ENCODE measurements around the gene PI4KA. TPM values are rescaled to one million over a fixed set of nuclear protein-coding genes. Genes with fewer than 3 reads are reported as not detected.

The PI4KA gene
- total RNA-seq, 1 experiment from 2014 or later = 65.8 TPM

GRCh38 chr22:20818471-20818870, 40.1 kb downstream of the PI4KA start:
- H3K9me3 Mint-ChIP-seq = no peaks in the 10 kb centered on the region
- Histone ChIP-seq H4K5ac (ENCODE audit: insufficient read length, low read depth, low read length) (no peak overlapping the region), H2AK5ac (ENCODE audit: insufficient read length, low read length) (no peak overlapping the region), H2BK12ac (ENCODE audit: insufficient read length, low read depth, low read length) (no peak overlapping the region), H4K20me1 (ENCODE audit: control insufficient read depth, insufficient read depth, insufficient read length) (no peaks in the 10 kb centered on the region), H4K8ac (replicated peaks; ENCODE audit: insufficient read length, low read depth, low read length) (no peak overlapping the region), H3K79me2 (ENCODE audit: insufficient read depth, low read length) (no peaks in the 10 kb centered on the region), H3K4me2 (ENCODE audit: insufficient read depth, insufficient read length, low read length) (no peak overlapping the region), H2BK5ac (ENCODE audit: insufficient read length, low read length) (no peak overlapping the region), H2BK15ac (ENCODE audit: low read depth, low read length) (no peak overlapping the region), H3K14ac (ENCODE audit: insufficient read depth, low read length) (no peak overlapping the region), H3K9me3 (ENCODE audit: control insufficient read depth, low read depth, low read length) (no peaks in the 10 kb centered on the region), H3K4ac (ENCODE audit: low read depth, low read length) (no peak overlapping the region), H3K23ac (ENCODE audit: insufficient read length, low read depth, low read length) (no peak overlapping the region), H2BK120ac (ENCODE audit: low read depth, low read length, poor library complexity, severe bottlenecking) (no peak overlapping the region), H2BK20ac (ENCODE audit: low read depth, low read length, poor library complexity, severe bottlenecking) (no peak overlapping the region), H3K4me1 (ENCODE audit: insufficient read depth, low read length) (no peaks in the 10 kb centered on the region), H3K9ac (ENCODE audit: extremely low read depth, insufficient read length, low read length) (no peak overlapping the region), H4K91ac (ENCODE audit: insufficient read length, low read depth, low read length) (no peak overlapping the region), H3K56ac (ENCODE audit: insufficient read length, low read depth, low read length) (no peak overlapping the region), H3K27ac (ENCODE audit: insufficient read length, low read depth, low read length) (no peak overlapping the region), H3K18ac (ENCODE audit: insufficient read length, low read depth, low read length) (no peak overlapping the region), H3K27me3 (ENCODE audit: insufficient read depth, low read length) (no peaks in the 10 kb centered on the region), H2AFZ (ENCODE audit: low read length) (no peak overlapping the region), H3K23me2 (ENCODE audit: insufficient read length, low read depth, low read length, poor library complexity, severe bottlenecking) (no peaks in the 10 kb centered on the region), H3K79me1 (ENCODE audit: insufficient read depth, low read depth, low read length, poor library complexity, severe bottlenecking) (no peaks in the 10 kb centered on the region), H3T11ph (ENCODE audit: low read length) (no peak overlapping the region)
- no CpG with 5 or more reads among the region's 3 CpGs for WGBS (ENCODE audit: extremely low coverage, insufficient read length, low lambda C conversion rate)
- no peak for TF ChIP-seq CTCF (conservative IDR thresholded peaks at IDR 0.05)
- peak overlapping the region in 1 of 3 experiments; percentile 44; a peak in 2 of 7 replicates for H3K27ac Mint-ChIP-seq
- H3K27me3 Mint-ChIP-seq (ENCODE audit: low read depth) = no peaks in the 10 kb centered on the region
- no peaks in the 10 kb centered on the region for H3K4me1 Mint-ChIP-seq
- DNase-seq = no peak
- no peak overlapping the region for H3K4me3 Mint-ChIP-seq
- peaks cover 0 to 37% (median 0%) of the 10 kb centered on the region in 3 experiments; a peak in 3 of 7 replicates for H3K36me3 Mint-ChIP-seq (ENCODE audit: insufficient read depth in 1 of 3, low read depth in 3 of 3)
